GM23338 (cell line): ENCODE results near the gene CDCA5. TPM values are rescaled to one million over a fixed set of nuclear protein-coding genes. Genes with fewer than 3 reads are reported as not detected.

ENCODE experiments used
- ATAC-seq: fragments of 200-7000 bp; cut with Tn5 transposase; 3 replicates; pipeline ENCODE4 v1.9.1; 2020
- DNase-seq: peaks from one replicate; pipeline ENCODE4 v3.0.0-alpha.2; 2015; ENCODE audit warnings: low spot score
- H2AFZ ChIP-seq: fragments of 200-600 bp; sonication (generic); 2 replicates; pipeline ENCODE4 v1.8.0; 2016; ENCODE audit warnings: antibody characterized with exemption, mild to moderate bottlenecking, moderate library complexity
- H3F3A ChIP-seq: fragments of 200-600 bp; sonication (generic); replicated peaks from 2 replicates; pipeline ENCODE4 v1.8.0; 2017; ENCODE audit warnings: antibody characterized with exemption, mixed run types, low read depth
- H3K27ac ChIP-seq: fragments of 200-600 bp; sonication (generic); 2 replicates; pipeline ENCODE4 v1.6.1; 2016; ENCODE audit warnings: low read depth
- H3K27me3 ChIP-seq: fragments of 200-600 bp; sonication (generic); 2 replicates; pipeline ENCODE4 v1.8.0; 2016; ENCODE audit warnings: mild to moderate bottlenecking, mixed run types, moderate library complexity; ENCODE audit not compliant: insufficient read depth
- H3K36me3 ChIP-seq: fragments of 200-600 bp; sonication (generic); 2 replicates; pipeline ENCODE4 v1.8.0; 2016; ENCODE audit warnings: mild to moderate bottlenecking; ENCODE audit not compliant: insufficient read depth
- H3K4me1 ChIP-seq: fragments of 200-600 bp; sonication (generic); 2 replicates; pipeline ENCODE4 v1.8.0; 2016; ENCODE audit warnings: mild to moderate bottlenecking, moderate library complexity; ENCODE audit not compliant: insufficient read depth
- H3K4me2 ChIP-seq: fragments of 200-600 bp; sonication (generic); 2 replicates; pipeline ENCODE4 v1.7.1; 2017; ENCODE audit warnings: mixed run types
- H3K4me3 ChIP-seq: fragments of 200-600 bp; sonication (generic); 2 replicates; pipeline ENCODE4 v1.6.1; 2016; ENCODE audit warnings: mixed run types
- H3K79me2 ChIP-seq: fragments of 200-600 bp; sonication (generic); replicated peaks from 2 replicates; pipeline ENCODE4 v1.8.0; 2017; ENCODE audit warnings: mild to moderate bottlenecking; ENCODE audit not compliant: insufficient read depth
- H3K9me2 ChIP-seq: fragments of 200-600 bp; sonication (generic); 2 replicates; pipeline ENCODE4 v1.8.0; 2017; ENCODE audit not compliant: insufficient read depth
- H4K20me1 ChIP-seq: fragments of 200-600 bp; sonication (generic); replicated peaks from 2 replicates; pipeline ENCODE4 v1.8.0; 2017; ENCODE audit warnings: mild to moderate bottlenecking; ENCODE audit not compliant: insufficient read depth
- H3K27ac Mint-ChIP-seq: 2 replicates; pipeline ENCODE4 v1.8.0; 2020; ENCODE audit warnings: inconsistent platforms, mild to moderate bottlenecking, moderate library complexity, mixed read lengths
- H3K27me3 Mint-ChIP-seq: 3 replicates; pipeline ENCODE4 v1.8.0; 2022; ENCODE audit warnings: low read depth, mild to moderate bottlenecking, moderate library complexity, mixed read lengths, inconsistent platforms; ENCODE audit not compliant: insufficient read depth, poor library complexity
- H3K36me3 Mint-ChIP-seq: 3 replicates; pipeline ENCODE4 v1.8.0; 2021; ENCODE audit warnings: low read depth, mild to moderate bottlenecking, inconsistent platforms, moderate library complexity, mixed read lengths
- H3K4me1 Mint-ChIP-seq: 3 replicates; pipeline ENCODE4 v1.8.0; 2020; ENCODE audit warnings: mild to moderate bottlenecking, inconsistent platforms, mixed read lengths
- H3K4me3 Mint-ChIP-seq: 3 replicates; pipeline ENCODE4 v1.8.0; 2021; ENCODE audit warnings: moderate library complexity, mild to moderate bottlenecking, inconsistent platforms, mixed read lengths
- H3K9me3 Mint-ChIP-seq: 3 replicates; pipeline ENCODE4 v1.8.0; 2020; ENCODE audit warnings: moderate library complexity, mild to moderate bottlenecking, inconsistent platforms, mixed read lengths
- CREB1 ChIP-seq: fragments of 250-450 bp; sonication (Bioruptor Pico); IDR thresholded peaks from 2 replicates; pipeline ENCODE4 v1.5.0; 2020; ENCODE audit warnings: low read depth, mild to moderate bottlenecking, moderate library complexity
- EZH2 ChIP-seq: fragments of 200-600 bp; sonication (generic); IDR thresholded peaks from one replicate; pipeline ENCODE4 v1.8.0; 2017; ENCODE audit warnings: antibody characterized with exemption, mild to moderate bottlenecking, low read depth; ENCODE audit not compliant: unreplicated experiment
- EZH2phosphoT487 ChIP-seq: fragments of 200-600 bp; sonication (generic); IDR thresholded peaks from one replicate; pipeline ENCODE4 v1.8.1; 2018; ENCODE audit warnings: antibody characterized with exemption; ENCODE audit not compliant: unreplicated experiment
- JUNB ChIP-seq: IDR thresholded peaks from one replicate; pipeline ENCODE4 v1.6.1; 2016; ENCODE audit warnings: antibody characterized with exemption; ENCODE audit not compliant: unreplicated experiment
- NANOG ChIP-seq: IDR thresholded peaks from 2 replicates; pipeline ENCODE4 v1.6.1; 2016; ENCODE audit warnings: antibody characterized with exemption, borderline replicate concordance
- POLR2AphosphoS5 ChIP-seq: IDR thresholded peaks from 2 replicates; pipeline ENCODE4 v1.6.1; 2016; ENCODE audit warnings: antibody characterized with exemption, low read depth
- STAT1 ChIP-seq: IDR thresholded peaks from one replicate; pipeline ENCODE4 v1.6.1; 2016; ENCODE audit warnings: antibody characterized with exemption; ENCODE audit not compliant: unreplicated experiment
- ZNF114 ChIP-seq: fragments of 250-450 bp; sonication (Bioruptor Pico); IDR thresholded peaks from 2 replicates; pipeline ENCODE4 v1.5.0; 2020; ENCODE audit warnings: mild to moderate bottlenecking, moderate library complexity
- ZNF331 ChIP-seq: fragments of 250-450 bp; sonication (Bioruptor Pico); IDR thresholded peaks from 2 replicates; pipeline ENCODE4 v1.5.0; 2020; ENCODE audit warnings: low read depth, mild to moderate bottlenecking, moderate library complexity
- polyA plus RNA-seq: library from polyadenylated mRNA; unstranded; fragments of >200 nt; fragmentation: Nextera tagmentation; extraction: Ambion mirVana; gene quantifications from 2 replicates; pipeline ENCODE4 v1.2.1, GENCODE V29; 2016
- total RNA-seq: library from RNA; depleted of rRNA; stranded (reverse); fragments of >200 nt; shearing (Covaris generic); gene quantifications from 2 replicates; pipeline ENCODE4 v1.2.3, GENCODE V29; 2014
- TF ChIP-seq, protein P1 (sequence below): IDR thresholded peaks from one replicate; pipeline ENCODE4 v1.6.1; 2018; ENCODE audit warnings: antibody characterized with exemption; ENCODE audit not compliant: unreplicated experiment
- TF ChIP-seq, protein P2 (sequence below): fragments of 250-450 bp; sonication (Bioruptor Pico); IDR thresholded peaks from 2 replicates; pipeline ENCODE4 v1.5.0; 2020; ENCODE audit warnings: mild to moderate bottlenecking, moderate library complexity
- TF ChIP-seq, protein P3 (sequence below), 2 experiments: fragments of 200-600 bp in 1 of 2; sonication (generic) in 1 of 2; conservative IDR thresholded peaks; 2 replicates each; pipeline versions ENCODE4 v1.5.1 to v1.6.1; 2016 to 2017; ENCODE audit warnings: antibody characterized with exemption in 2 of 2, low read depth in 2 of 2, mild to moderate bottlenecking in 2 of 2, moderate library complexity in 1 of 2
- TF ChIP-seq, protein P4 (sequence below): IDR thresholded peaks from 2 replicates; pipeline ENCODE4 v1.6.1; 2016; ENCODE audit warnings: antibody characterized with exemption

The CDCA5 gene
- total and polyA plus RNA-seq, 2 experiments from 2014 or later: 53.3 to 70.9 TPM

DNA sequence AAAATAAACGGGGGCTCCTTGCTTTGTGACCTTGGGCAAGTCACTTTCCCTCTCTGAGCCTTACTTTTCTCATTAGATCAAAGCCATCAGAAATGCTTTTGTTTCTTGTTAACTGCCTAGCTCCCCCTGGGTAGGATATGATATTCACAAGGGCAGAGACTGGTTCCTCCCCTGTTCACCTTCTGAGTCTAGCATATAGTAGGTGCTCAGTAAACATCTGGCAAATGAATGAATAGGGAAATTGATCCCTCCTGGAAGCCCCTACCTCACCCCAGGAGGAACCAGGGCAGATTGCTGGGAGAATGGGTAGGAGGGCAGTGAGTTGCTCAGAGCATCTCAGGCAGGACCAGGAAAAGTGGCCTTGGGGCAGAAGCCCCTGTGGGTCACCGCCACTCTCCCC lies 49.4 kb downstream of the CDCA5 start:
- no peaks in the 10 kb centered on the region for H3K9me3 Mint-ChIP-seq
- H3K4me1 ChIP-seq: no peaks in the 10 kb centered on the region

More for the DNA sequence above, 49.4 kb downstream of the CDCA5 start:
- DNase-seq: no peak
- peaks cover 2% of the 10 kb centered on the region for H3K27me3 Mint-ChIP-seq
- no peaks in the 10 kb centered on the region for H3K4me1 Mint-ChIP-seq
- no peak for ATAC-seq
- H3K27ac ChIP-seq: no peak overlapping the region
- H3K4me3 Mint-ChIP-seq: no peak overlapping the region
- no peaks in the 10 kb centered on the region for H3F3A ChIP-seq
- no peak overlapping the region for H3K27ac Mint-ChIP-seq
- no peaks in the 10 kb centered on the region for H3K36me3 ChIP-seq
- H3K79me2 ChIP-seq: no peaks in the 10 kb centered on the region
- no peak overlapping the region for H2AFZ ChIP-seq
- TF ChIP-seq NANOG (no peak), EZH2phosphoT487 (no peak), ZNF114 (CRISPR knock-in tag) (no peak), CREB1 (CRISPR knock-in tag) (no peak), ZNF331 (CRISPR knock-in tag) (no peak), POLR2AphosphoS5 (no peak), JUNB (no peak), STAT1 (no peak), EZH2 (no peak)
- TF ChIP-seq, protein P1, sequence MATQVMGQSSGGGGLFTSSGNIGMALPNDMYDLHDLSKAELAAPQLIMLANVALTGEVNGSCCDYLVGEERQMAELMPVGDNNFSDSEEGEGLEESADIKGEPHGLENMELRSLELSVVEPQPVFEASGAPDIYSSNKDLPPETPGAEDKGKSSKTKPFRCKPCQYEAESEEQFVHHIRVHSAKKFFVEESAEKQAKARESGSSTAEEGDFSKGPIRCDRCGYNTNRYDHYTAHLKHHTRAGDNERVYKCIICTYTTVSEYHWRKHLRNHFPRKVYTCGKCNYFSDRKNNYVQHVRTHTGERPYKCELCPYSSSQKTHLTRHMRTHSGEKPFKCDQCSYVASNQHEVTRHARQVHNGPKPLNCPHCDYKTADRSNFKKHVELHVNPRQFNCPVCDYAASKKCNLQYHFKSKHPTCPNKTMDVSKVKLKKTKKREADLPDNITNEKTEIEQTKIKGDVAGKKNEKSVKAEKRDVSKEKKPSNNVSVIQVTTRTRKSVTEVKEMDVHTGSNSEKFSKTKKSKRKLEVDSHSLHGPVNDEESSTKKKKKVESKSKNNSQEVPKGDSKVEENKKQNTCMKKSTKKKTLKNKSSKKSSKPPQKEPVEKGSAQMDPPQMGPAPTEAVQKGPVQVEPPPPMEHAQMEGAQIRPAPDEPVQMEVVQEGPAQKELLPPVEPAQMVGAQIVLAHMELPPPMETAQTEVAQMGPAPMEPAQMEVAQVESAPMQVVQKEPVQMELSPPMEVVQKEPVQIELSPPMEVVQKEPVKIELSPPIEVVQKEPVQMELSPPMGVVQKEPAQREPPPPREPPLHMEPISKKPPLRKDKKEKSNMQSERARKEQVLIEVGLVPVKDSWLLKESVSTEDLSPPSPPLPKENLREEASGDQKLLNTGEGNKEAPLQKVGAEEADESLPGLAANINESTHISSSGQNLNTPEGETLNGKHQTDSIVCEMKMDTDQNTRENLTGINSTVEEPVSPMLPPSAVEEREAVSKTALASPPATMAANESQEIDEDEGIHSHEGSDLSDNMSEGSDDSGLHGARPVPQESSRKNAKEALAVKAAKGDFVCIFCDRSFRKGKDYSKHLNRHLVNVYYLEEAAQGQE: no peak
- TF ChIP-seq, protein P2, sequence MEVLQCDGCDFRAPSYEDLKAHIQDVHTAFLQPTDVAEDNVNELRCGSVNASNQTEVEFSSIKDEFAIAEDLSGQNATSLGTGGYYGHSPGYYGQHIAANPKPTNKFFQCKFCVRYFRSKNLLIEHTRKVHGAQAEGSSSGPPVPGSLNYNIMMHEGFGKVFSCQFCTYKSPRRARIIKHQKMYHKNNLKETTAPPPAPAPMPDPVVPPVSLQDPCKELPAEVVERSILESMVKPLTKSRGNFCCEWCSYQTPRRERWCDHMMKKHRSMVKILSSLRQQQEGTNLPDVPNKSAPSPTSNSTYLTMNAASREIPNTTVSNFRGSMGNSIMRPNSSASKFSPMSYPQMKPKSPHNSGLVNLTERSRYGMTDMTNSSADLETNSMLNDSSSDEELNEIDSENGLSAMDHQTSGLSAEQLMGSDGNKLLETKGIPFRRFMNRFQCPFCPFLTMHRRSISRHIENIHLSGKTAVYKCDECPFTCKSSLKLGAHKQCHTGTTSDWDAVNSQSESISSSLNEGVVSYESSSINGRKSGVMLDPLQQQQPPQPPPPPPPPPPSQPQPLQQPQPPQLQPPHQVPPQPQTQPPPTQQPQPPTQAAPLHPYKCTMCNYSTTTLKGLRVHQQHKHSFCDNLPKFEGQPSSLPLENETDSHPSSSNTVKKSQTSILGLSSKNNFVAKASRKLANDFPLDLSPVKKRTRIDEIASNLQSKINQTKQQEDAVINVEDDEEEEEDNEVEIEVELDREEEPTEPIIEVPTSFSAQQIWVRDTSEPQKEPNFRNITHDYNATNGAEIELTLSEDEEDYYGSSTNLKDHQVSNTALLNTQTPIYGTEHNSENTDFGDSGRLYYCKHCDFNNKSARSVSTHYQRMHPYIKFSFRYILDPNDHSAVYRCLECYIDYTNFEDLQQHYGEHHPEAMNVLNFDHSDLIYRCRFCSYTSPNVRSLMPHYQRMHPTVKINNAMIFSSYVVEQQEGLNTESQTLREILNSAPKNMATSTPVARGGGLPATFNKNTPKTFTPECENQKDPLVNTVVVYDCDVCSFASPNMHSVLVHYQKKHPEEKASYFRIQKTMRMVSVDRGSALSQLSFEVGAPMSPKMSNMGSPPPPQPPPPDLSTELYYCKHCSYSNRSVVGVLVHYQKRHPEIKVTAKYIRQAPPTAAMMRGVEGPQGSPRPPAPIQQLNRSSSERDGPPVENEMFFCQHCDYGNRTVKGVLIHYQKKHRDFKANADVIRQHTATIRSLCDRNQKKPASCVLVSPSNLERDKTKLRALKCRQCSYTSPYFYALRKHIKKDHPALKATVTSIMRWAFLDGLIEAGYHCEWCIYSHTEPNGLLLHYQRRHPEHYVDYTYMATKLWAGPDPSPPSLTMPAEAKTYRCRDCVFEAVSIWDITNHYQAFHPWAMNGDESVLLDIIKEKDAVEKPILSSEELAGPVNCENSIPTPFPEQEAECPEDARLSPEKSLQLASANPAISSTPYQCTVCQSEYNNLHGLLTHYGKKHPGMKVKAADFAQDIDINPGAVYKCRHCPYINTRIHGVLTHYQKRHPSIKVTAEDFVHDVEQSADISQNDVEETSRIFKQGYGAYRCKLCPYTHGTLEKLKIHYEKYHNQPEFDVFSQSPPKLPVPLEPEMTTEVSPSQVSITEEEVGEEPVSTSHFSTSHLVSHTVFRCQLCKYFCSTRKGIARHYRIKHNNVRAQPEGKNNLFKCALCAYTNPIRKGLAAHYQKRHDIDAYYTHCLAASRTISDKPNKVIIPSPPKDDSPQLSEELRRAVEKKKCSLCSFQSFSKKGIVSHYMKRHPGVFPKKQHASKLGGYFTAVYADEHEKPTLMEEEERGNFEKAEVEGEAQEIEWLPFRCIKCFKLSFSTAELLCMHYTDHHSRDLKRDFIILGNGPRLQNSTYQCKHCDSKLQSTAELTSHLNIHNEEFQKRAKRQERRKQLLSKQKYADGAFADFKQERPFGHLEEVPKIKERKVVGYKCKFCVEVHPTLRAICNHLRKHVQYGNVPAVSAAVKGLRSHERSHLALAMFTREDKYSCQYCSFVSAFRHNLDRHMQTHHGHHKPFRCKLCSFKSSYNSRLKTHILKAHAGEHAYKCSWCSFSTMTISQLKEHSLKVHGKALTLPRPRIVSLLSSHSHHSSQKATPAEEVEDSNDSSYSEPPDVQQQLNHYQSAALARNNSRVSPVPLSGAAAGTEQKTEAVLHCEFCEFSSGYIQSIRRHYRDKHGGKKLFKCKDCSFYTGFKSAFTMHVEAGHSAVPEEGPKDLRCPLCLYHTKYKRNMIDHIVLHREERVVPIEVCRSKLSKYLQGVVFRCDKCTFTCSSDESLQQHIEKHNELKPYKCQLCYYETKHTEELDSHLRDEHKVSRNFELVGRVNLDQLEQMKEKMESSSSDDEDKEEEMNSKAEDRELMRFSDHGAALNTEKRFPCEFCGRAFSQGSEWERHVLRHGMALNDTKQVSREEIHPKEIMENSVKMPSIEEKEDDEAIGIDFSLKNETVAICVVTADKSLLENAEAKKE (CRISPR knock-in tag): no peak
- TF ChIP-seq, protein P3, sequence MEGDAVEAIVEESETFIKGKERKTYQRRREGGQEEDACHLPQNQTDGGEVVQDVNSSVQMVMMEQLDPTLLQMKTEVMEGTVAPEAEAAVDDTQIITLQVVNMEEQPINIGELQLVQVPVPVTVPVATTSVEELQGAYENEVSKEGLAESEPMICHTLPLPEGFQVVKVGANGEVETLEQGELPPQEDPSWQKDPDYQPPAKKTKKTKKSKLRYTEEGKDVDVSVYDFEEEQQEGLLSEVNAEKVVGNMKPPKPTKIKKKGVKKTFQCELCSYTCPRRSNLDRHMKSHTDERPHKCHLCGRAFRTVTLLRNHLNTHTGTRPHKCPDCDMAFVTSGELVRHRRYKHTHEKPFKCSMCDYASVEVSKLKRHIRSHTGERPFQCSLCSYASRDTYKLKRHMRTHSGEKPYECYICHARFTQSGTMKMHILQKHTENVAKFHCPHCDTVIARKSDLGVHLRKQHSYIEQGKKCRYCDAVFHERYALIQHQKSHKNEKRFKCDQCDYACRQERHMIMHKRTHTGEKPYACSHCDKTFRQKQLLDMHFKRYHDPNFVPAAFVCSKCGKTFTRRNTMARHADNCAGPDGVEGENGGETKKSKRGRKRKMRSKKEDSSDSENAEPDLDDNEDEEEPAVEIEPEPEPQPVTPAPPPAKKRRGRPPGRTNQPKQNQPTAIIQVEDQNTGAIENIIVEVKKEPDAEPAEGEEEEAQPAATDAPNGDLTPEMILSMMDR (conservative IDR thresholded peaks at IDR 0.05; ENCODE audit: low read depth in 2 of 2): no peak
- TF ChIP-seq, protein P4, sequence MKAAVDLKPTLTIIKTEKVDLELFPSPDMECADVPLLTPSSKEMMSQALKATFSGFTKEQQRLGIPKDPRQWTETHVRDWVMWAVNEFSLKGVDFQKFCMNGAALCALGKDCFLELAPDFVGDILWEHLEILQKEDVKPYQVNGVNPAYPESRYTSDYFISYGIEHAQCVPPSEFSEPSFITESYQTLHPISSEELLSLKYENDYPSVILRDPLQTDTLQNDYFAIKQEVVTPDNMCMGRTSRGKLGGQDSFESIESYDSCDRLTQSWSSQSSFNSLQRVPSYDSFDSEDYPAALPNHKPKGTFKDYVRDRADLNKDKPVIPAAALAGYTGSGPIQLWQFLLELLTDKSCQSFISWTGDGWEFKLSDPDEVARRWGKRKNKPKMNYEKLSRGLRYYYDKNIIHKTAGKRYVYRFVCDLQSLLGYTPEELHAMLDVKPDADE: no peak
- H3K36me3 Mint-ChIP-seq: no peaks in the 10 kb centered on the region
- H3K9me2 ChIP-seq: no peaks in the 10 kb centered on the region
- H3K27me3 ChIP-seq: no peaks in the 10 kb centered on the region
- no peaks in the 10 kb centered on the region for H4K20me1 ChIP-seq
- H3K4me3 ChIP-seq: no peak overlapping the region
- H3K4me2 ChIP-seq: no peak overlapping the region
